Ecto neural progenitor cell (in vitro differentiated cells): ENCODE measurements around the gene EPGN.
"Not testable (repeated sequence)": the region's sequence is repeated elsewhere in the genome, so short reads cannot be mapped to it uniquely, and the experiment has no call there.

Experiments
- DNase-seq: peaks from one replicate; pipeline ENCODE4 v3.0.0-alpha.2; 2018; ENCODE audit warnings: low spot score

The EPGN gene

DNA sequence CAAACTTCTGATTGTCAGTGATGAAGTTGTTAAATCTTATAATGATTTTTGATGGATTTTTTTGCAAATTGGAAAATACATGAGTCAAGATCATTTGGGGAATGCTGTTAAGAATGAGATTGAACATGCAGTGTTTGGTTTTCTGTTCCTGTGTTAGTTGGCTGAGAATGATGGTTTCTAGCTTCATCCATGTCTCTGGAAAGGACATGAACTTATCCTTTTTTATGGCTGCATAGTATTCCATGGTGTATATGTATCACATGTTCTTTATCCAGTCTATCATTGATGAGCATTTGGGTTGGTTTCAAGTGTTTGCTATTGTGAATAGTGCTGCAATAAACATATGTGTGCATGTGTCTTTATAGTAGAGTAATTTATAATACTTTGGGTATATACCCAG is 32.2 kb downstream of the EPGN start:
- DNase-seq, result not testable (repeated sequence)

DNA sequence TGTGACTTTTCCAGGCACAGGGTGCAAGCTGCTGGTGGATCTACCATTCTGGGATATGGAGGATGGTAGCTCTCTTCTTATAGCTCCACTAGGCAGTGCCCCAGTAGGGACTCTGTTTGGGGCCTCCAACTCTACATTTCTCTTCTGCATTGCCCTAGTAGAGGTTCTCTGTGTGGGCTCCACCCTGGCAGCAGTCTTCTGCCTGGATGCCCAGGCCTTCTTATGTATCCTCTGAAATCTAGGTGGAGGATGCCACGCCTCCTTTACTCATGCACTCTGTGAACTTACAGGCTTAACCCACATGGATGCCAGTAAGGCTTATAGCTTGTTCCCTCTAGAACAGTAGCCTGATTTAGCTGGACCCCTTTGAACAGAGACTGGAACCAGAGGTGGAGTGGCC is 35.8 kb downstream of the EPGN start:
- DNase-seq, result no peak

GRCh38 chr4:74353858-74354257 is 45.6 kb downstream of the EPGN start:
- no peak for DNase-seq

DNA sequence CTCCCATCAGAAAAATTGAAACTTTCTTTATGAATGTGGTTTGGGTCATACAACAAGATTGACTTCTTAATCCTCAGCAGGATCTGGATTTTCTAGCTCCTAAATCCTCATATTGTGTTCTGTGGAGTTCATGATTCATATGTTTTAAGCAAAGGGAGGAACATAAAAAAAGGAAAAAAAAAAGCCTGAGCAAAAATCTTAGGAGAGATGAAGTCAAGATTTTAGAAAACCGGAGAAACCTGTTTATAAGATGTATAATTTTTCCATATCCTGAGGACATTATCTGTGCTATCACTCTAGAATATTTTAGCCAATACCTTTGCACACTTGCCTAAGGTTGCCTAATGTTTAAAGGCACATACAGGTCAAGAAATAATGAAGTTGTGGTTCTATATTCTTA is 49.7 kb downstream of the EPGN start:
- DNase-seq, result no peak

DNA sequence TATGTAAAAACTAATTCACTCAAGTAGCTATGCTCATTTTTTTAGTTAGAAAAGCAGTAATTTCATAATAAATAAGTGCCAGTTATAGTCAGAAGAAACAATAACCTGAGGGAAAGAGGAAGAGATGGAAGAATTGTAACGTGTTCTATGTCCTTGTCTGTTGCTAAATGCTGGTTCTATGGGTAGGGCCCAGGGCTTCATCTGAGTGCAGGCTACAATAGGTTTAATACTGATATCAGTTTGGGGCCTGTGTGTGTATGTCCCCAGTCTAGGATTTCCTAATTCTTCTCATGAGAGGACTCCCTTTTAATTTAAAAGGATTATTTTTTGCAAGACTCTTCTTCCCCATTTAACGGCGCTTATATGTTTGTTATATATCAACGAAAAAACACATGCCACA is 53.4 kb downstream of the EPGN start:
- no peak for DNase-seq

GRCh38 chr4:74362347-74362746 is 54.1 kb downstream of the EPGN start:
- DNase-seq, result no peak

DNA sequence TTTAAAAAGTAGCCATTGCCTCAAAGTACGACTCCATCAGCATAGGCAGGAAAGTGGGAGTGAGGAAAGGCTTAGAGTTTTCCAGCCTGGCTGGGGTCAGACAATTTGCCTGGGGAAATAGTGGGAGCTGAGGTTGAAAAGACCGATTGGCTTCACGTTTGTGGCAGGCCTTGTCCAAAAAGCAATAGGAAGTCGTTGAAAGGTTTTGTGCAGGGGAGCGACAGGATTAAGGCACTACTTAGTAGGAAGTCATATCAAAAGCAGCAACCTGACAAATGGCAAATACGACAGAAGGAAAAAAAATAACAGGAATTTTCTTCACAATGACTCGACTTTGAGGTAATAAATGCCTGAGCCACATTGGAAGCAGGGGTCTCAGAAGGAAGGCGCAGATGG is 56.0 kb downstream of the EPGN start:
- DNase-seq, result no peak

DNA sequence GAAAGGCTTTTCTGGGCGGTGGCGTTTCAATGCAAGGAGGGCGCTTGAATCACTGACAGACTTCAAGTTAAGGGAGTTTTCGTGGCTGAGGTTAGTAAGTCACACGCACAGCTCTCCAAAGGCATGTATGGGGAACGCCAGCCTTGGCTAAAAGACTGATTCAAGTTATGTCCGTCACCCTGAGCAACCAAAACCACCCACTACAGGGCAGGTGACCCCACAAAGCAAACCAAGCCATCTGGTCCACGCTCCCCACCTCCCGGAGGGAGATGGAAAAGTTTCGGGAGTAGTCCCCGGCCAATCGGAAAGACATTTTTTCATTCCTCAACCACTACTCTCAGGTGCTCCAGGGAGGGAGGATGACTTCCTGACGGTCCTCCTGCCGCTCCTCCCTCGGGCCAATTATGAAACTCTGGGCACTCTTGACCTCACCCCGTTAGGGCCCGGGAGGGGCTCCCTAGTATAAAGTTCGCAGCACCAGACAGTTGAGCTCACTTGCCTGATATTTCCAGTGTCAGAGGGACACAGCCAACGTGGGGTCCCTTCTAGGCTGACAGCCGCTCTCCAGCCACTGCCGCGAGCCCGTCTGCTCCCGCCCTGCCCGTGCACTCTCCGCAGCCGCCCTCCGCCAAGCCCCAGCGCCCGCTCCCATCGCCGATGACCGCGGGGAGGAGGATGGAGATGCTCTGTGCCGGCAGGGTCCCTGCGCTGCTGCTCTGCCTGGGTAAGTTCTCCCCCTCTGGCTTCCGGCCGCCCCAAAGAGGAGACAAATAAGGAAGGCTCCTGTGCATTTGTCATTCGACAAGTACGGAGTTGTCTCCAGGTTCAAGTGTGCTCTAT is 56.6 kb downstream of the EPGN start, which contains the start of gene EREG:
EREG (plus strand) TSS at position 494 of the 840 bp plus-strand sequence; CDS start at position 658, 164 bp downstream.
- DNase-seq, result peak; percentile 73

DNA sequence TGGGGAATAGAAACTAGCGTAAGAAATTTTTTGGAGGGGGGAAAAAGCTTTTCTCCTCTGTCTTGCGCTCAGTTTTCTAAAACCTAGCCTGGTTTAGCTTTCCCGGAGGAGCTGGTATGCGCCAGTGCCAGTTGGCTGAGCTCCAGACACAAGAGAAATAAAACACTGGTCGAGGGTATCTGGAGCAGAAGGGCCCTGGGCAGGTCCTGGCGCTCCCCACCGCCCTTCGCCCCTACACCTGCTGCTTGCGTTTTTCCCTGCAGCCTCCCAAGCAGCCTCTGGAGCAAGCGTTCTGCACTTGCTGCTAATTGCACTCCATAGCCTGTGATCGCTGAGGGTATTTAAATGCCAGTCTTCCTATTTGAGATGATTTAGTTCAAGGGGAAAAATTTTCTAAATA is 57.5 kb downstream of the EPGN start:
- DNase-seq, result peak; percentile 45
